NT2/D1 (cell line): Measurements from ENCODE around the gene DIAPH3.

Source experiments
- DNase-seq: peaks from one replicate; pipeline ENCODE4 v3.0.0-alpha.2; 2011; ENCODE audit warnings: low read depth, low spot score
- H3K27me3 ChIP-seq: 2 replicates; pipeline ENCODE4 v1.6.0; 2011; ENCODE audit warnings: mild to moderate bottlenecking; ENCODE audit not compliant: insufficient read length, insufficient read depth
- H3K36me3 ChIP-seq: 2 replicates; pipeline ENCODE4 v1.6.1; 2011; ENCODE audit warnings: mild to moderate bottlenecking, low read length, mixed read lengths; ENCODE audit not compliant: insufficient read depth, insufficient read length
- H3K4me1 ChIP-seq: 2 replicates; pipeline ENCODE4 v1.5.1; 2011; ENCODE audit not compliant: insufficient read depth, insufficient read length
- H3K4me3 ChIP-seq: 2 replicates; pipeline ENCODE4 v1.5.1; 2011; ENCODE audit warnings: low read depth; ENCODE audit not compliant: insufficient read length
- H3K9ac ChIP-seq: 2 replicates; pipeline ENCODE4 v1.6.0; 2011; ENCODE audit warnings: low read depth; ENCODE audit not compliant: insufficient read length
- H3K9me3 ChIP-seq: 2 replicates; pipeline ENCODE4 v1.5.1; 2011; ENCODE audit warnings: mild to moderate bottlenecking, low read length; ENCODE audit not compliant: insufficient read depth
- SUZ12 ChIP-seq: IDR thresholded peaks from 2 replicates; pipeline ENCODE4 v1.6.1; 2011; ENCODE audit not compliant: insufficient read length, insufficient read depth; ENCODE audit errors: extremely low read depth
- YY1 ChIP-seq: IDR thresholded peaks from 2 replicates; pipeline ENCODE4 v1.6.1; 2011; ENCODE audit not compliant: insufficient read length, insufficient read depth
- ZNF274 ChIP-seq: IDR thresholded peaks from 2 replicates; pipeline ENCODE4 v1.6.1; 2011; ENCODE audit warnings: mild to moderate bottlenecking, low read depth, low read length

Gene DIAPH3

DNA sequence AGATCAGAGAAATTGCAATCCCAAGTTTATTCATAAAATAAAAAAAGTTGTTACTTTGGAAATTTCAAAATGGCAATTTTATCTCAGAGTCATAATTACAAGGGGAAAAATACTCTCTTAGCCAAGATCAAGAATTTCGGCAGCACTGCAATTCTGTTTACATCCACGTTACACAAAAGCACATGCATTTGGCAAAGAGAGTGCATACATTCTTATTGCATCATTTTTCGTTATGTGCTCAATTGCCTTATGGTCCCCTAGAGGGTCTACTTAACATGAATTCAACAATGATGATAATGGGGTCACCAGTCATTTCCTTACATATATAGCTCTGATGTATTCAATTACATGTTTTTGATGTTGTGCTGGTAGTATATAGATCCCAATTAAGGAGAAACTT, 498.0 kb downstream of the DIAPH3 start:
- no peak for DNase-seq
- Histone ChIP-seq H3K4me1 (no peaks in the 10 kb centered on the region), H3K36me3 (no peaks in the 10 kb centered on the region), H3K9ac (no peak overlapping the region), H3K4me3 (no peak overlapping the region), H3K27me3 (no peaks in the 10 kb centered on the region), H3K9me3 (no peaks in the 10 kb centered on the region)
- TF ChIP-seq SUZ12 (no peak), ZNF274 (no peak), YY1 (no peak)

GRCh38 chr13:59665184-59665583, 498.5 kb downstream of the DIAPH3 start:
- Histone ChIP-seq H3K27me3 (no peaks in the 10 kb centered on the region), H3K9me3 (no peaks in the 10 kb centered on the region), H3K9ac (no peak overlapping the region), H3K4me3 (no peak overlapping the region), H3K36me3 (no peaks in the 10 kb centered on the region), H3K4me1 (no peaks in the 10 kb centered on the region)
- no peak for DNase-seq
- no peak for TF ChIP-seq YY1
- no peak for TF ChIP-seq SUZ12

- Histone ChIP-seq H3K4me1 (no peaks in the 10 kb centered on the region), H3K4me3 (no peak overlapping the region), H3K27me3 (no peaks in the 10 kb centered on the region), H3K36me3 (no peaks in the 10 kb centered on the region), H3K9me3 (no peaks in the 10 kb centered on the region), H3K9ac (no peak overlapping the region)
- DNase-seq = no peak
- TF ChIP-seq ZNF274 (no peak), YY1 (no peak), SUZ12 (no peak)
Measured at GRCh38 chr13:59664586-59664985, 499.1 kb downstream of the DIAPH3 start.

DNA sequence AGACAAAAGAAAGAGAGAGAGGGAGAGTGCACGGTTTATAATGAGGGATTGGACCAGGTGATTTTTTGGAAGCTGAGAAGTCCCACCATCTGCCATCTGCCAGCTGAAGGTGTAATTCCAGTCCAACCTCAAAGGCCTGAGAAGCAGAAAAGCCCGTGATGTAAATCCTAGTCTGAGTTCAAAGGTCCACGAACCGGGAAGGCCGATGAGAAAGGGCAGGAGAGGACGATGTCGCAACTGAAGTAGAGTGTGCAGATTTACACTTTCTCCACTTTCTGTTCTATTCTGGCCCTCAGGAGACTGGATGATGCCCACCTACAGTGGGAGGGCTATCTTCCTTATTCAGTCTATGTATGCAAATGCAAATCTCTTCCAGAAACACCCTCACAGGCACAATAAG, 500.0 kb downstream of the DIAPH3 start:
- H3K36me3 ChIP-seq = no peaks in the 10 kb centered on the region
- no peak for TF ChIP-seq ZNF274
- no peak overlapping the region for H3K4me3 ChIP-seq
- H3K9me3 ChIP-seq = no peaks in the 10 kb centered on the region
- no peaks in the 10 kb centered on the region for H3K27me3 ChIP-seq
- no peak overlapping the region for H3K9ac ChIP-seq
- H3K4me1 ChIP-seq = no peaks in the 10 kb centered on the region
- no peak for DNase-seq

GRCh38 chr13:59660582-59660981, 503.1 kb downstream of the DIAPH3 start:
- H3K27me3 ChIP-seq = no peaks in the 10 kb centered on the region
- H3K36me3 ChIP-seq = no peaks in the 10 kb centered on the region
- no peak overlapping the region for H3K4me3 ChIP-seq
- no peak overlapping the region for H3K9ac ChIP-seq
- TF ChIP-seq ZNF274 (no peak), YY1 (no peak), SUZ12 (no peak)
- no peaks in the 10 kb centered on the region for H3K4me1 ChIP-seq
- no peaks in the 10 kb centered on the region for H3K9me3 ChIP-seq
- no peak for DNase-seq

GRCh38 chr13:59659981-59660380, 503.7 kb downstream of the DIAPH3 start:
- Histone ChIP-seq H3K4me3 (no peak overlapping the region), H3K36me3 (no peaks in the 10 kb centered on the region), H3K9ac (no peak overlapping the region), H3K27me3 (no peaks in the 10 kb centered on the region), H3K4me1 (no peaks in the 10 kb centered on the region), H3K9me3 (no peaks in the 10 kb centered on the region)
- no peak for DNase-seq
- TF ChIP-seq ZNF274 = no peak
- no peak for TF ChIP-seq YY1
- no peak for TF ChIP-seq SUZ12

DNA sequence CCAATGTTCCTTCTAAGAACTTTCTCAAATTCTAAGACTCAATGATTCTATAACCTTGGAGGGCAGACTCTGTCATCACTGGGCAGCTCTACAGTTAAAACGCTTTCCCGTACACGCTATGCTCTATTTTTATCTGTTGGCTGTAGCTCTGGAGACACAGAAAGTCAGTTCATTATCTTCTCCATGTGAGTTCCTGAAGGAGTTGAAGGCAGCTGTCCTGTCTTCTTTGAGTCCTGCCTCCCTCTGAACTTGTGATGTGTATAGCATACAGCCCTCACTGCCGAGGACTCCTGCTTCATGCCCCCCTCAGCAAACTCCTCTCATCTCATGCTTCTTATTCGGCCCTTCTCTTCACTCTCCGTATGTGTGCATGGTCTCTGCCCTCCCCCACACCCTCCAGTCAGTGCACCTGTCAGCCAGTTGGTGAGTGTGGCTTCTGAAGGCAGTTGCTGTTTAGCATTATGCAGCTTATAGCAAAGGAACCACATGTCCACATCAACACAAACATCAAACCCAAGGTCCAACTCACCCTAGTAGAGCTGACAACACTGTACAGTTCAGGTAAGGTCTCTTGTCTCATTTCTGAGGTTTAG, 504.9 kb downstream of the DIAPH3 start:
- Histone ChIP-seq H3K4me3 (no peak overlapping the region), H3K9ac (no peak overlapping the region), H3K9me3 (no peaks in the 10 kb centered on the region), H3K36me3 (no peaks in the 10 kb centered on the region), H3K27me3 (no peaks in the 10 kb centered on the region), H3K4me1 (no peaks in the 10 kb centered on the region)
- no peak for TF ChIP-seq SUZ12
- TF ChIP-seq ZNF274 = no peak
- TF ChIP-seq YY1 = no peak
- DNase-seq = no peak

DNA sequence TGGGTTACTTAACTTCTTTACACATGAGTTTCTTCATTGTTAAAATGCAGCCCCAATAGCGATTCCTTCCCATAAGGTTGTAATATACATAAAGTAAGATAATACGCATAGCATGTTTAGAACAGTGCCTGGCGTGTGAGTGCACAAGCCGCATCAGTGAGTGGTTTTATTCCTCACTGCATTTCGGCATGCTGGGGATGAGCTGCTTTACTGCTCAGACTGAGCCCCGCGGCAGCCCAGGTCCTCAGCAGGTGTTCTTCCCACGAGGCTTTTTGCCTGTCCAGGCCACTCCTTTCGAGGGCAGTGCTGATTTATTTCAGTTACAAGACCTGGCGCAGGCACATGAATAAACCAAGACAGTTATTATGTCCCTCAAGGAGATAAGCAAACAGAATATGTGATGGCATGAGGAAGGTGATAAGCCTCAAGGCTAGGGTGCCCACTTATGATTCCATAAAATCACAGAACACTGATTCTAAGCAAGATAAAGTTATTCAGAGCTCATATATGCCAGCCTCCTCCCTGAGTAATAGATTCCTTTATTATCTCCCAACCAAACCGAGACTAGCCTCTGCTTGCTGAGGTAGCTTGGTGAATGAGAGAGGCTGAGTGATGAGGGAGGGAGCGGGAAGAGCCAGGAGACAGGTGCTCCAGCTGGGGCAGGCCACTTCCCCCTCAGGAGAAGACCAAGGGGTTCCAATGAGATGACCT, 505.5 kb downstream of the DIAPH3 start:
- Histone ChIP-seq H3K27me3 (no peaks in the 10 kb centered on the region), H3K9me3 (no peaks in the 10 kb centered on the region), H3K36me3 (no peaks in the 10 kb centered on the region), H3K4me1 (no peaks in the 10 kb centered on the region), H3K4me3 (no peak overlapping the region), H3K9ac (no peak overlapping the region)
- DNase-seq = no peak
- TF ChIP-seq YY1 (no peak), ZNF274 (no peak)
